ENCODE data around the gene DNAL1.

Gene DNAL1

DNA sequence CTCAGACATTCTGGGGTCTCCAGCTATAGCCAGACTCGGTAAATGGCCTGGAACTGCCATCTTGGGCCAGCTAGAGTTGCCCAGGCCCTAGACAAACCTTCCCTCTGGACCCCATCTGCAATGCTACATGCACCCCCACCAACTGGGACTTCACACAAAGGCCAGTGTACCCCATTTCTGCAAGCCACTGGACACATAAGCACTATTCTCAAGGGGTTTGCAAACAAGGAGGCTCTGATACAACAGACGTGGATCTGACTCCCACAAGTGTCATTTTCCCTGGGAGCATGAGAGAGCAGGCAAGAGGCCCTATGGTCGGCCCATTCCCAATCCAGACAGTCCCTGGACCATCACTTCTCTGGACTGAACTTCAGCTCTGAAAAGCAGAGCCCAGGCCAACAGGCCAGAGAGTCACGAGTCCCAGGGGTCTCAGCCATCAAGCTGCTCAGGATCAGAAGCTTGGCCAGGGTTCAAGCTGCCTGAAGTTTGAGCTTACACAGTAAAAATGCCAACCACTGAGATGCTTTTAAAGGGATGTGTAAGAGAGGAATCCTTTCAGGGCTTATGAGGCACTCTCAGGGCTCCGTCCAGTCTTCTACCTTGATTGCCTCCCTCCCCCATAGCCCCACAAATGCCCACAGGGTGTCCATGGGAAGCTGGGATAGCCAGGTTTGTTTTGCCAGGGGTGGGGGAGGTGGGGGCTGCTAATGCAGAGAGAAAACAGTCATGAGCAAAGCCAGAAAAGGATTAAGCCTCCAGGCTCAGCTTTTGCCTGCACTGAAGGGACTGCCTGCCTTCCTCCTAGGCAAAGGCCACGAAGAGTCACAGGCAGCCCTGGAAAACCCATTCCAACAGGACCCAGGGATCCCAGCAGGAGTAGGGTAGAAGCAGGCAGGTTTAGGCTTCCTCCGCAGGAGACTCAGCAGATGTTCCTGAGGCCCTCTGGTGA, 101.1 kb downstream of the DNAL1 start:
- DNase-seq: no peak

GRCh38 chr14:73746520-73747378, 102.0 kb downstream of the DNAL1 start:
- no peak for DNase-seq

GRCh38 chr14:73747379-73748211, 102.8 kb downstream of the DNAL1 start:
- DNase-seq: no peak

GRCh38 chr14:73748858-73749357, 104.1 kb downstream of the DNAL1 start:
- DNase-seq: no peak

GRCh38 chr14:73749706-73750530, 105.1 kb downstream of the DNAL1 start:
- DNase-seq: no peak

DNA sequence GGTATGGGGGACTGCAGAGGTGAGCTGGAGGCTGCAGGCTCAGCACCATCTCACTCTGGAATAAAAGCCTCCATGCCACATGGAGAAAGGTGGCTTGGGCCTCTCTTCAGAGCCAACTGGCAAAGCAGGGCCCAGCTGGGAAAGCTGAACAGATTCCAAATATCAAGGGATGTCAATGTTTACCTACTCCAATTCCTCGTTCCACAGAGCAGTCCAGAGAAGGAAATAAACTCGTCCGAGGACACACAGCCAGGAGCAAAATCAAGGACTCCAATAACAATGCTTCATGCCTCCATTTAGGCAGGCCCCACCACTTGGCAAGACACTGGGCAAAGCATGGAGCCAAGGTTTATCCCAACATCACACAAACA, 105.7 kb downstream of the DNAL1 start:
- no peak for DNase-seq

DNA sequence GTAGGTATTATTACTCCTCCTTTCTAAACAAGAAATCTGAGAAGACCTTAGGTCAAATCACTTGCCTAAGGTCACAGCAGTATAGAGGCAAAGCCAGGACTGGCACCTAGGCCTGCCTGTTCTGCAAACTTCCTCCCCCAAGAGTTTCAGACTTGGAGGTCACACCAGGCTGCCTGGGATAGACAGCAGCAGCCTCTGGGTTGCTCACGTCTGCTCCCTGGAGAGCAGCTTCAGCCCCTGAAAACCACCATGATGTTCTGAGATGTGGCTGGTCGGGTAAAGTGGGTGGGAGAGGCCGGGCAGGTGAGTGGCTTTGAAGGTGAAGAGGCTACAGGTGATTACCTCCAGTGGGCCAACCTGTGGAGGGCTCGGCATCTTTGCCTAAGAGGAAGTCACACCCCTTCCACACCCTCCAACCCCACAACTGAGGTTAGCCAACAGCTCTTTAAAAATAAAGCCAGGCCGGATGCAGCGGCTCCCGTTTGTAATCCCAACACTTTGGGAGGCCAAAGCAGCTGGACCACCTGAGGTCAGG, 106.4 kb downstream of the DNAL1 start:
- no peak for DNase-seq

GRCh38 chr14:73752297-73752992, 107.7 kb downstream of the DNAL1 start:
- DNase-seq: no peak

All from SHP77 treated with DMSO at 0.1 percent for 48 hours (cell line).